ENCODE data around the gene RNASE7.

Gene RNASE7

GRCh38 chr14:21087294-21088091 is 45.3 kb downstream of the RNASE7 start:
- H3K4me3 ChIP-seq (replicated peaks; ENCODE audit: low read depth, low read length), result no peak overlapping the region
- TF ChIP-seq, protein P1, sequence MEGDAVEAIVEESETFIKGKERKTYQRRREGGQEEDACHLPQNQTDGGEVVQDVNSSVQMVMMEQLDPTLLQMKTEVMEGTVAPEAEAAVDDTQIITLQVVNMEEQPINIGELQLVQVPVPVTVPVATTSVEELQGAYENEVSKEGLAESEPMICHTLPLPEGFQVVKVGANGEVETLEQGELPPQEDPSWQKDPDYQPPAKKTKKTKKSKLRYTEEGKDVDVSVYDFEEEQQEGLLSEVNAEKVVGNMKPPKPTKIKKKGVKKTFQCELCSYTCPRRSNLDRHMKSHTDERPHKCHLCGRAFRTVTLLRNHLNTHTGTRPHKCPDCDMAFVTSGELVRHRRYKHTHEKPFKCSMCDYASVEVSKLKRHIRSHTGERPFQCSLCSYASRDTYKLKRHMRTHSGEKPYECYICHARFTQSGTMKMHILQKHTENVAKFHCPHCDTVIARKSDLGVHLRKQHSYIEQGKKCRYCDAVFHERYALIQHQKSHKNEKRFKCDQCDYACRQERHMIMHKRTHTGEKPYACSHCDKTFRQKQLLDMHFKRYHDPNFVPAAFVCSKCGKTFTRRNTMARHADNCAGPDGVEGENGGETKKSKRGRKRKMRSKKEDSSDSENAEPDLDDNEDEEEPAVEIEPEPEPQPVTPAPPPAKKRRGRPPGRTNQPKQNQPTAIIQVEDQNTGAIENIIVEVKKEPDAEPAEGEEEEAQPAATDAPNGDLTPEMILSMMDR (IDR thresholded peaks at IDR 0.05; ENCODE audit: low read length, missing control alignments), result no peak
- peak; percentile 95 for DNase-seq (ENCODE audit: low read depth)

GRCh38 chr14:21088687-21089086 is 46.5 kb downstream of the RNASE7 start:
- TF ChIP-seq, protein P1 (IDR thresholded peaks at IDR 0.05; ENCODE audit: low read length, missing control alignments), result no peak
- H3K4me3 ChIP-seq (replicated peaks; ENCODE audit: low read depth, low read length), result no peak overlapping the region
- DNase-seq (ENCODE audit: low read depth), result no peak

DNA sequence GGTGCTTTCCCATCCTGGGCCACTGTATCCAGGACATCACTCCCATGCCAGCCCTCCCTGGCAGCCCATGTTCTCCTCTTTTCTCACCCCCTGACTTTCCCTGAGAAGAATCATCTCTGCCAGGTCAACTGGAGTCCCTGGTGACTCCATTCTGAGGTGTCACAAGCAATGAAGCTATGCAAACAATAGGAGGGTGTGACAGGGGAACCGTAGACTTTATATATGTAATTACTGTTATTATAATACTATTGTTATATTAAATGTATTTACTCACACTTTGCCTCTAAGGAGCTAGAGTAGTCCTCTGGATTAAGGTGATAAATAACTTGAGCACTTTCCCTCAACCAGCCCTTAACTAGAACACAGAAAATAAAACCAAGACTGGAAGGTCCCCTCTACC is 47.1 kb downstream of the RNASE7 start:
- no peak for DNase-seq (ENCODE audit: low read depth)
- H3K4me3 ChIP-seq (replicated peaks; ENCODE audit: low read depth, low read length), result no peak overlapping the region
- TF ChIP-seq, protein P1 (IDR thresholded peaks at IDR 0.05; ENCODE audit: low read length, missing control alignments), result no peak

- H3K4me3 ChIP-seq (replicated peaks; ENCODE audit: low read depth, low read length), result no peak overlapping the region
- TF ChIP-seq, protein P1 (IDR thresholded peaks at IDR 0.05; ENCODE audit: low read length, missing control alignments), result no peak
- no peak for DNase-seq (ENCODE audit: low read depth)
Observed at GRCh38 chr14:21089877-21090193, 47.7 kb downstream of the RNASE7 start.

DNA sequence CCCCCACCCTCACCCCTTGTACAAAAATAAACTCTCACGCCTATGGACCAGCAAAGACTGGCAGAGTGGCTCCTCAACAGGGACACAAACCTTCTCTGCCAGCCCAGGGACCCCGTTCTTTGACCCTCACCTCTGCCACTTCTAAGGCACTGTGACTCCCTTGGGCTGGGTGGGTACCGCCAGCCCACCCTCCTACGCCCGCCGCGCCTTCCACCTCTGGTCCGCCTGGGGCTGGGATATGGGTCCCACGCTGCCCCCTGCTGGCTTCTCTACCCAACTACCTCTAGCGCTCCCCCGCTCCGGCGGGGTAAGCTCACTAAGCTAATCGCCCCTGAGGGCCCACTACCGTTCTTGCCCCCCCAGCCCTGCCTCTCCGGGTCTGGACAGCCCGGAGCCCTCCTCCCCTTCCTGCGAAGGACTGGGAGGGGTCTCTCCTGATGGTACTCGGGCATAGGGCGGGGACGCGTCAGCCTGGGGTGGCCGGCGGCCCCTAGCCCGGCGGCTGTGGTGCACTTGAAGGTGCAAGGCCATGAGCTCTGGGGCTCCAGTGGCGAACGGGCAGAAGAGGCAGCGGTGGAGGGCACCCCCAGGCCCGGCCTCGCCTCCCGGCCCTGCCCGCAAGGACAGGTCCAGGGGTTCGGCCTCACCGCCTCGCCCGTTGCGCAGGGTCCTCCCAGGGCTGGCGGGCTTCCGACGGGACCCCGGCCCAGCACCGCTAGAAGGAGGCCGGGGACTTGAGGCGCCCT is 48.2 kb downstream of the RNASE7 start:
- TF ChIP-seq, protein P1 (IDR thresholded peaks at IDR 0.05; ENCODE audit: low read length, missing control alignments), result peak; percentile 38
- DNase-seq (ENCODE audit: low read depth), result no peak
- H3K4me3 ChIP-seq (replicated peaks; ENCODE audit: low read depth, low read length), result no peak overlapping the region

- TF ChIP-seq, protein P1 (IDR thresholded peaks at IDR 0.05; ENCODE audit: low read length, missing control alignments), result no peak
- no peak overlapping the region for H3K4me3 ChIP-seq (replicated peaks; ENCODE audit: low read depth, low read length)
- no peak for DNase-seq (ENCODE audit: low read depth)
Observed at GRCh38 chr14:21090940-21091663, 48.9 kb downstream of the RNASE7 start.

All from fibroblast of pulmonary artery (primary cell).